Neutrophil (primary cell): Measurements from ENCODE around the gene MICU1.
"Not testable (repeated sequence)": the region's sequence is repeated elsewhere in the genome, so short reads cannot be mapped to it uniquely, and the experiment has no call there.

Experiments used
- H3K27ac ChIP-seq: fragments of 200-600 bp; sonication (generic); 2 replicates; pipeline ENCODE4 v1.5.1; 2016; ENCODE audit warnings: mild to moderate bottlenecking, moderate library complexity
- H3K27me3 ChIP-seq: fragments of 200-600 bp; sonication (generic); 2 replicates; pipeline ENCODE4 v1.6.0; 2016; ENCODE audit warnings: mild to moderate bottlenecking
- H3K36me3 ChIP-seq: fragments of 200-600 bp; sonication (generic); 2 replicates; pipeline ENCODE4 v1.5.1; 2017
- H3K4me1 ChIP-seq, 2 experiments: fragments of 200-600 bp in 1 of 2; sonication (generic) in 1 of 2; 1 replicate in 1 of 2; 2 replicates in 1 of 2; pipeline versions ENCODE4 v1.5.1 to v1.6.1; 2013 to 2016; ENCODE audit warnings: low read depth in 1 of 2, low read length in 1 of 2, mild to moderate bottlenecking in 1 of 2, moderate library complexity in 1 of 2; ENCODE audit not compliant: control insufficient read depth in 1 of 2, insufficient read depth in 1 of 2
- H3K4me3 ChIP-seq, 2 experiments: fragments of 200-600 bp in 1 of 2; sonication (generic) in 1 of 2; 1 replicate in 1 of 2; 2 replicates in 1 of 2; pipeline ENCODE4 v1.5.1; 2013 to 2016; ENCODE audit warnings: low read depth in 1 of 2, low read length in 1 of 2, mild to moderate bottlenecking in 1 of 2, moderate library complexity in 1 of 2
- H3K9me3 ChIP-seq: fragments of 200-600 bp; sonication (generic); 2 replicates; pipeline ENCODE4 v1.5.1; 2016
- TF ChIP-seq, protein P1 (sequence below): fragments of 200-600 bp; sonication (generic); IDR thresholded peaks from 2 replicates; pipeline ENCODE4 v1.5.1; 2016; ENCODE audit warnings: antibody characterized with exemption

Gene MICU1

DNA sequence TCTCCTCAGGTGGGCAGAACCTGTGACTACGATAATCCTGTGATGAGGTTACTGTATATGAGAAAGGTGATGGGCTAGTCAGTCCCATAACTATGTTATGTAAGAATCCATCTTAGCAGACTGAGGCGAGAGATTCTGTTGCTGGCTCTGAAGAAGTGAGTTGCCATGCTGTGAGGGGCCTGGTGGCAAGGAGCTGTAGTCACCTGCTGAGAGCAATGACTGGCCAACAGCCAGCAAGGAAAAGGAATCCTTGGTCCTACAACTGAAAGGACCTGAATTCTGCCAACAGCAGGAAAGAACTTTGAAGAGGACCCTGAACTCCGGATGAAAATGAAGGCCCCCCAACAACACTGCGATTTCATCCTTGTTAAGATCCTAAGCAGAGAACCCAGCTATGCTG lies 240.2 kb downstream of the MICU1 start:
- peaks cover 37 to 39% of the 10 kb centered on the region in 2 experiments for H3K4me1 ChIP-seq
- TF ChIP-seq, protein P1, sequence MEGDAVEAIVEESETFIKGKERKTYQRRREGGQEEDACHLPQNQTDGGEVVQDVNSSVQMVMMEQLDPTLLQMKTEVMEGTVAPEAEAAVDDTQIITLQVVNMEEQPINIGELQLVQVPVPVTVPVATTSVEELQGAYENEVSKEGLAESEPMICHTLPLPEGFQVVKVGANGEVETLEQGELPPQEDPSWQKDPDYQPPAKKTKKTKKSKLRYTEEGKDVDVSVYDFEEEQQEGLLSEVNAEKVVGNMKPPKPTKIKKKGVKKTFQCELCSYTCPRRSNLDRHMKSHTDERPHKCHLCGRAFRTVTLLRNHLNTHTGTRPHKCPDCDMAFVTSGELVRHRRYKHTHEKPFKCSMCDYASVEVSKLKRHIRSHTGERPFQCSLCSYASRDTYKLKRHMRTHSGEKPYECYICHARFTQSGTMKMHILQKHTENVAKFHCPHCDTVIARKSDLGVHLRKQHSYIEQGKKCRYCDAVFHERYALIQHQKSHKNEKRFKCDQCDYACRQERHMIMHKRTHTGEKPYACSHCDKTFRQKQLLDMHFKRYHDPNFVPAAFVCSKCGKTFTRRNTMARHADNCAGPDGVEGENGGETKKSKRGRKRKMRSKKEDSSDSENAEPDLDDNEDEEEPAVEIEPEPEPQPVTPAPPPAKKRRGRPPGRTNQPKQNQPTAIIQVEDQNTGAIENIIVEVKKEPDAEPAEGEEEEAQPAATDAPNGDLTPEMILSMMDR, result no peak
- H3K9me3 ChIP-seq, result no peaks in the 10 kb centered on the region
- peak overlapping the region in 1 of 2 experiments; percentile 3 for H3K4me3 ChIP-seq
- H3K27ac ChIP-seq, result peak overlapping the region; percentile 91
- H3K27me3 ChIP-seq, result no peaks in the 10 kb centered on the region
- H3K36me3 ChIP-seq, result no peaks in the 10 kb centered on the region

DNA sequence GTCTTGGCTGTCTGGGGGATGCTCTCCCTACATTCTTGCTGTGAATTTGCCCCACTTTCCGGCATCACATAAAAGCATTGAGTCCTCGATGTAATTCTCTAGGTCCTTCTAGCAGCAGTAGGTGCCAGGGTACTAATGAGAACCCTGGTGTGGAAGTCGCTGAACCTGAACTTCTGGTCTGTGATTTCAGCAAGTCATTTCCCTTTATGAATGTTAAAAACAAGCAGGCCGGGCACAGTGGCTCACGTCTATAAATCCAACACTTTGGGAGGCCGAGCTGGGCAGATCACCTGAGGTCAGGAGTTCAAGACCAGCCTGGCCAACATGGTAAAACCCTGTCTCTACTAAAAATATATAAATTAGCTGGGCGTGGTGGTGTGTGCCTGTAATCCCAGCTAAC lies 240.9 kb downstream of the MICU1 start:
- not testable (repeated sequence) for H3K9me3 ChIP-seq, H3K27me3 ChIP-seq, H3K36me3 ChIP-seq
- Histone ChIP-seq H3K27ac (peak overlapping the region; percentile 91), H3K4me1 (peaks cover 37 to 39% of the 10 kb centered on the region in 2 experiments), H3K4me3 (peak overlapping the region in 1 of 2 experiments; percentile 3)

DNA sequence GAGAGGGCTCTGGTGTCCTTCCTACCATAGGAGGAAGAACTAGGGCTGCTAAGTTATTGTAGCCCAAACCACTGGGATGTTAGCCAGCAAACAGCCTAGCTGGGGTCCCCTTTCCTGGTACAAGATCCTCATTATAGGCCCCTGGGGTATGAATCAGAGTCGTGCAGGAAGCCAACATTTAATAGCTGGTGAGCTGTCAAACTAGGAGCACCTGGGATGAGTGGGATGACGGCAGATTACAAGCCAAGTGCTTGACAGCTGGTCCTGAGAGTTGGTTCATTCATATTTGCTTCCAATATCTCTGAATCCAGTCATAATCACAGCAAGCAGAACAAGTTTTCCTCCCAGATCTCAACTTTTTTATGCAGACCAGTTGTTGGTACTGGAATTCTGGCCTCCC lies 246.1 kb downstream of the MICU1 start:
- TF ChIP-seq, protein P1, result no peak
- no peak overlapping the region for H3K4me3 ChIP-seq
- no peaks in the 10 kb centered on the region for H3K9me3 ChIP-seq

DNA sequence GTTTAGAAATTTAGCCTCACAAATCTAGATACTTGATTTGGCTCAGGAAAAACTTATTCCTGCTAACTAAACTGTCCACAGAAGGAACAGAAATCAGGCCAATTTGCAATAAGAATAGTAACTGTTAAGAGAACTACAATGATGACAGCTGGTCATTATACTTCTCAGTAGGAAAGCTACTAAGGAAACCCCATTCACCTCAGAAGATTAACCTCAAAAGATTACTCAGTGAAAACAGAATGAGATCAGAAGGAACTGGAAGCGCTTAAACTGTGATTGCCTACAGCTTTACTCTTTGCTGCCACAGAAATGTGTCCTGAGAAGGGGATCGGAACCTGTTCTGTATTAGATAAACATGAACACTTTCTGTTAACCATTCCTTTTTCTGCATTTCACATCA lies 246.8 kb downstream of the MICU1 start:
- H3K4me1 ChIP-seq, result peaks cover 9 to 12% of the 10 kb centered on the region in 2 experiments
- H3K9me3 ChIP-seq, result no peaks in the 10 kb centered on the region
- TF ChIP-seq, protein P1, result no peak
- no peak overlapping the region for H3K4me3 ChIP-seq
- peak overlapping the region; percentile 25 for H3K27ac ChIP-seq
- no peaks in the 10 kb centered on the region for H3K27me3 ChIP-seq
- peaks cover 15% of the 10 kb centered on the region for H3K36me3 ChIP-seq

More for the DNA sequence above, 246.1 kb downstream of the MICU1 start:
- Histone ChIP-seq H3K27me3 (no peaks in the 10 kb centered on the region), H3K27ac (no peak overlapping the region), H3K36me3 (peaks cover 11% of the 10 kb centered on the region), H3K4me1 (peaks cover 14 to 19% of the 10 kb centered on the region in 2 experiments)

GRCh38 chr10:72375585-72375984 lies 250.3 kb downstream of the MICU1 start:
- peaks cover 19% of the 10 kb centered on the region for H3K36me3 ChIP-seq
- H3K9me3 ChIP-seq, result no peaks in the 10 kb centered on the region
- no peaks in the 10 kb centered on the region for H3K27me3 ChIP-seq
- H3K27ac ChIP-seq, result no peak overlapping the region
- H3K4me3 ChIP-seq, result no peak overlapping the region
- TF ChIP-seq, protein P1, result no peak
- H3K4me1 ChIP-seq, result peaks cover 9 to 10% of the 10 kb centered on the region in 2 experiments

- TF ChIP-seq, protein P1, result no peak
Observed at GRCh38 chr10:72375173-72375572, 250.7 kb downstream of the MICU1 start.

More at GRCh38 chr10:72375173-72375572, 250.7 kb downstream of the MICU1 start:
- Histone ChIP-seq H3K27me3 (no peaks in the 10 kb centered on the region), H3K4me1 (peaks cover 9 to 10% of the 10 kb centered on the region in 2 experiments), H3K9me3 (no peaks in the 10 kb centered on the region), H3K27ac (no peak overlapping the region), H3K4me3 (no peak overlapping the region), H3K36me3 (peaks cover 19% of the 10 kb centered on the region)
